Measurements from ENCODE around the gene NME9. TPM values are rescaled to one million over a fixed set of nuclear protein-coding genes. Genes with fewer than 3 reads are reported as not detected.
A peak's percentile ranks its signal among the peaks of the same experiment; 100 is the strongest.

NME9 gene
- polyA plus RNA-seq, 1 donor: 1.4 TPM

DNA sequence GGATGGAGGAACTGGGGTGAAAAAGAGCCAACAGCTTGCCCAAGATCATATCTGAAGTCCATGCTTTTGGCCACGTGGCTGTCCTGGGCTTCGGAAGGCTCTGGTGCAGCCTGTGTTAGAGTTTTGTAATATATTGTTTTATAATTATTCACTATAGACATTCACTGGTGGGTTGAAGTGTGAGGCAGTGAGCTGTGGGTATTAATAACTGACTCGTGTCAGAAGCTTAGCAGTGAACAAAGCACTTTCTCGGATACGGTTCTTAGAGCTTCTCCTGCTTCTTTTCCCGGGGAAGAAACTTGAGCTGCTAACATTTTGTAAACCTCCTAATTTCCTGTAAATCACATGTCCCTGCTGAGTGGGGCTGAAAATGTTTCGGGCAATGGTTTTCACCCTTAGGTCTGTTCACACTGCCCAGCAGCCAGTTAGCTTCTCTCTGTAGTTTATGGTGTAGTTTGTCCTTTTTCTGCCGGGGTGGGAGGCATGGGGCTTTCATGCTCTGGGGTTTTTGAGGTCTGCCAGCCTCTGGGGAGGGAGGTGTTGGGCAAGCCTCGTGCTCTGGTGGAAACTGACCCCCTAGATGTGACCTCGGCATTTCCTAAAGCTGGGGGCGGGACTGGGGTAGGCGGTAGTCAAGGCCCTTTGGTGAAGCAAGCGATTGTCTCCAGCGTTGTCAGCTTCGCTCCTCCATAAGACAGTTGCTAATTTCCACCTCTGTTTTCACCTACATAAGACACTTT lies 20.4 kb upstream of the NME9 start:
- Histone ChIP-seq H3K27me3 (ENCODE audit: control insufficient read depth, insufficient read depth, low read length) (peaks cover 41% of the 10 kb centered on the region), H3K4me3 (ENCODE audit: low read length) (no peak overlapping the region), H3K36me3 (ENCODE audit: control insufficient read depth, insufficient read depth, low read length) (no peaks in the 10 kb centered on the region), H3K27ac (ENCODE audit: low read length) (no peak overlapping the region), H3K4me1 (ENCODE audit: control insufficient read depth, insufficient read depth, low read length) (no peaks in the 10 kb centered on the region), H3K9me3 (ENCODE audit: control insufficient read depth, low read depth, low read length) (no peaks in the 10 kb centered on the region)
- no peak for DNase-seq
- no CpG with 5 or more reads among the region's 15 CpGs for WGBS (ENCODE audit: insufficient coverage, low lambda C conversion rate)

DNA sequence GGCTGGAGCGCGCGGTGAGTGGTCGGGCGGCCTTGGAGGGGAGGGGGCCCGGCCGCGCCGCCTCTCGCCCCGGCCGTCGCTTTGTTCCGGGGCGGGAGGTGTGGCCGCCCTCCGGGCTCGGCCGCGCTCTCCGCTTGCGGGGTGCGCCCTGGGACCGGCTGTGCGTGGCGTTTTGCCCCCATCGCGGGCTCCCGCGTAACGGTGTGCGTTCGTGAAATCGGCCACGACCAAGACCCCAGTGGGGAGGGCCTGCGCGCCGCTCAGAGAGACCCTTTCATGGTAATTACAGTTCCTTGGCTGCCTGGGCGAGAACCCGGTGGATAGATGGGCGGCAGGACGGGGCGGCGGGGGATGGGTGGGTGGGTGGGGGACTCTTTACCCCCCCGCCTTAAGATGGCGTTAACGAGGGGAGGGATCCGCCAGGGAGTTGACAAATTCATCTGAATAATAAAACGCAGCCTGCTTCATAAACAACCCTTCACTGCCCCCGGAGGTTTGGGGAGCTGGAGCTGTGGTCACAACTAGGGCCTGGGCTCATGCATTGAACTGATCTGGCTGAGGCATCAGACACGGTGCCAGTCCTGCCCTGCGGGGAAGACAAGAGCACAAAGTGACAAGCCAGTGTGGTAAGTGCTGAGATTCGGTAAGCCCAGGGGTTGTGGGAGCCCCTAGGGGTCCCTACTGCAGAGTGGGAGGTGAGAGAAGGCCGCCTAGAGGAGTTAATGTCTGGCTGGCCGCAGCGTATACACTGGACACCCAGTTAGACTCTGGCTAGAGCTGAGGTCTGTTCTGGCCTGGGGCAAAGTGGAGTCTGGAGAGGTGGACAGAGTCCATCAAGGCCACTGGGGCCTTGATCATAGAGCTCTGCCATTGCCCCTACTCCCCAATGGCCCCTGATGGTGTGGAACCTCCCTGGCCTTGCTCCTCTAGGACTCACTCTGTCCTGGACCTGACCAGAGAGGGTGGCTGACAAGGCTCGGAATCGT lies 19.4 kb upstream of the NME9 start:
- Histone ChIP-seq H3K36me3 (ENCODE audit: control insufficient read depth, insufficient read depth, low read length) (no peaks in the 10 kb centered on the region), H3K27ac (ENCODE audit: low read length) (no peak overlapping the region), H3K9me3 (ENCODE audit: control insufficient read depth, low read depth, low read length) (no peaks in the 10 kb centered on the region), H3K4me3 (ENCODE audit: low read length) (peak overlapping the region; percentile 42), H3K4me1 (ENCODE audit: control insufficient read depth, insufficient read depth, low read length) (no peaks in the 10 kb centered on the region), H3K27me3 (ENCODE audit: control insufficient read depth, insufficient read depth, low read length) (peaks cover 41% of the 10 kb centered on the region)
- no CpG with 5 or more reads among the region's 58 CpGs for WGBS (ENCODE audit: insufficient coverage, low lambda C conversion rate)
- peak in 1 of 2 donors; percentile 20 for DNase-seq

DNA sequence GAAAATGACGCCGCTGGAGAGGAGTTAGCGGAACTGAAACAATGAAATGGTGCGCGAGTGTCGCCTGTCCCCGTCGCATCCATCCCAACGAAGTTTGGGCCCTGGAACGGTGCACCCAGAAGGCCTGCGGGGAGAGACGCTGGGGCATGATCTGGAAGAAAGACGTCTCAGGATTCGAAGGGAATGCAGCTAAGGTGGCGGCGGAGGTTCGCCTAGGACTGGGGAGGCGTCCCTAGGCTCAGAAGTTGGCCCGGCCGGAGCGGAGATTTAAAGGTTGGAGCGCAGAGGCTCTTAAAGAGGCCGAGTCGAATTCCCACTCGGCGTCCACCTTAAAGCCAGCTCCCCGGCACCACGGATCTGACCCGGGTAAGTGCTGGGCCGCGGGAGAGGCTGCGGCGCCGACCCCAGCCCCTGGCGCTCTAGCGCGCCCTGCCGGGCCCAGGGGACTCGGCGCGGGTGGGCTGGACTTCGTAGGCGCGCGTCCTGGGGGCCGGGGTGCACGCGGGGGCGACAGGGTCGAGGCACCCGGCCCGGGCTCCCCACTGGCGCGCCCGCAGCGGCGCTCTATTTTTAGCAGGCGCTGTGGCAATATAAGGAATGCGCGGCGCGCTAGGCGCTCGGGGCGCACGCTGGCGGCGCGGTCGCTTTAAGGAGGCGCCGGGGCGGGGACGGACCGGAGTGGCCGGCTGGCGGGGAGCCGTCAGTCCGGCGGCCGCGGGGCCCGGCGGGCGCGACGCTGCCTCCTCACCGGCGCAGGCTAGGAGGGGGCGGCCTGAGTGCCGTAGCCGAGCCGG lies 18.5 kb upstream of the NME9 start, which contains the start of gene MRAS:
TSS of gene MRAS (plus strand) at position 620 of the 794 bp plus-strand sequence. CDS start 24,305 bp downstream, outside the sequence.
- DNase-seq: peak; percentile 26 to 61
- H3K27me3 ChIP-seq (ENCODE audit: control insufficient read depth, insufficient read depth, low read length): peaks cover 41% of the 10 kb centered on the region
- no peaks in the 10 kb centered on the region for H3K4me1 ChIP-seq (ENCODE audit: control insufficient read depth, insufficient read depth, low read length)
- peak within 1 kb of the TSS; percentile 44 for H3K4me3 ChIP-seq (ENCODE audit: low read length)
- H3K27ac ChIP-seq (ENCODE audit: low read length): peak within 1 kb of the TSS; percentile 28
- H3K9me3 ChIP-seq (ENCODE audit: control insufficient read depth, low read depth, low read length): no peaks in the 10 kb centered on the region
- H3K36me3 ChIP-seq (ENCODE audit: control insufficient read depth, insufficient read depth, low read length): no peaks in the 10 kb centered on the region
- WGBS (ENCODE audit: insufficient coverage, low lambda C conversion rate): no CpG with 5 or more reads among the region's 93 CpGs

DNA sequence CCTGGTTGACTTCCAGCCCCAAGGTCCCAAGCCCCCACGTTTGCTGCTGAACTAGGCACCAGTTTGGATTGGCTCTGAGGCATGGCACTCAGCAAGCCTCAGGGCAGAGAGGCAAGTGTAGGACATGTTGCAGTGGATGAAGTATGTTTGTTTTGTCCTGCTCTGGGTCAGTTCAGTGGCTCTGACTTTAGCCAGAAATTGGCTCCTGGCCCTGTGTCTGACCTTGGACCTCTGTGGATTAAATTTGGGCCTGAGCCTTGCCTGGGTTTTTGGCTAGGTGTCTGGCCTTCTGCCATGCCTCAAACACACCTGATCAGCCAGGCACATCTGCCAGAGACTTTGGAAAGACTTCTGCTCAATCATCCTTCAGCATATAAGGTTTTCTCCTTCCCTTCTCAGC lies 15.1 kb upstream of the NME9 start:
- Histone ChIP-seq H3K36me3 (ENCODE audit: control insufficient read depth, insufficient read depth, low read length) (no peaks in the 10 kb centered on the region), H3K27ac (ENCODE audit: low read length) (no peak overlapping the region), H3K9me3 (ENCODE audit: control insufficient read depth, low read depth, low read length) (no peaks in the 10 kb centered on the region), H3K4me3 (ENCODE audit: low read length) (no peak overlapping the region), H3K27me3 (ENCODE audit: control insufficient read depth, insufficient read depth, low read length) (peaks cover 30% of the 10 kb centered on the region), H3K4me1 (ENCODE audit: control insufficient read depth, insufficient read depth, low read length) (no peaks in the 10 kb centered on the region)
- no peak for DNase-seq
- no CpG with 5 or more reads among the region's 1 CpG for WGBS (ENCODE audit: insufficient coverage, low lambda C conversion rate)

DNA sequence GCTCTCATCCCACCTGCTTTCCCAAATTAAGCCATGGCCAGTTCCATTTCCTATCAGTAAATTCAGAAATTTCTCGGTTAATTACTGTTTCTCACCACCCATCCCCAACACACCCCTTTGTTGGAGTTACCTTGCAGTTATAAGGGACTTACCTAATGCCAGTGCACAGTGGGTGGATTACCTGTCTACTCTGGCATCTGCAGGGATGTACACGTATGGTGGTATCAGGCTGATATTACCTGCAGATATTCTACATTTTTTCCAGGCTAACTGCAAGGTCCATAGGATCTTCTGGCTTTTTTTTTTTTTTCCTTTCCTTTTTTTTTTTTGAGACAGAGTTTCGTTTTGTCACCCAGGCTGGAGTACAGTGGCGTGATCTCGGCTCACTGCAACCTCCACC lies 10.9 kb upstream of the NME9 start:
- no peak for DNase-seq
- no peak overlapping the region for H3K27ac ChIP-seq (ENCODE audit: low read length)
- no peaks in the 10 kb centered on the region for H3K36me3 ChIP-seq (ENCODE audit: control insufficient read depth, insufficient read depth, low read length)
- 100% methylated on average over 1 of the region's 5 CpGs for WGBS (ENCODE audit: insufficient coverage, low lambda C conversion rate)
- H3K9me3 ChIP-seq (ENCODE audit: control insufficient read depth, low read depth, low read length): no peaks in the 10 kb centered on the region
- no peak overlapping the region for H3K4me3 ChIP-seq (ENCODE audit: low read length)
- no peaks in the 10 kb centered on the region for H3K4me1 ChIP-seq (ENCODE audit: control insufficient read depth, insufficient read depth, low read length)
- peaks cover 3% of the 10 kb centered on the region for H3K27me3 ChIP-seq (ENCODE audit: control insufficient read depth, insufficient read depth, low read length)

DNA sequence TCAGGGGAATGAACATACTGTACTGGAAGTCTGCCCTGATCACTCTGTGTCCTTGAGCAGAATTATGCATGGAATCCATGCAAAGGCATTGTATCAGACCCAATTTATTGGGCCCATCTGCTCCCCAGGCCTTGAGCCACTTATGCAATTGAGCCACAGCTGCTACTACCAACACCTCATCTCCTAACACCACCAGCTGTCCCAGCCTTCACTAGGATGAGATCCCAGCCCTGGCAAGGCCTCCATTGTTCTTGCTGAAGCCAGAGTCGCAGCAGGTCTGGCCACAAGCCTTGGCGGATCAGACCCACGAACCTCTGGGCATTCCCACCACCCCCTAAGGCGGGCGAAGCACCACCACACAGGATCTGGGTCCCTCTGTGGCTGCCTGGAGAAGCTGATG lies 9.2 kb upstream of the NME9 start:
- Histone ChIP-seq H3K27me3 (ENCODE audit: control insufficient read depth, insufficient read depth, low read length) (no peaks in the 10 kb centered on the region), H3K4me1 (ENCODE audit: control insufficient read depth, insufficient read depth, low read length) (no peaks in the 10 kb centered on the region), H3K36me3 (ENCODE audit: control insufficient read depth, insufficient read depth, low read length) (no peaks in the 10 kb centered on the region), H3K9me3 (ENCODE audit: control insufficient read depth, low read depth, low read length) (no peaks in the 10 kb centered on the region), H3K4me3 (ENCODE audit: low read length) (no peak overlapping the region), H3K27ac (ENCODE audit: low read length) (no peak overlapping the region)
- DNase-seq: no peak
- WGBS (ENCODE audit: insufficient coverage, low lambda C conversion rate): no CpG with 5 or more reads among the region's 5 CpGs

DNA sequence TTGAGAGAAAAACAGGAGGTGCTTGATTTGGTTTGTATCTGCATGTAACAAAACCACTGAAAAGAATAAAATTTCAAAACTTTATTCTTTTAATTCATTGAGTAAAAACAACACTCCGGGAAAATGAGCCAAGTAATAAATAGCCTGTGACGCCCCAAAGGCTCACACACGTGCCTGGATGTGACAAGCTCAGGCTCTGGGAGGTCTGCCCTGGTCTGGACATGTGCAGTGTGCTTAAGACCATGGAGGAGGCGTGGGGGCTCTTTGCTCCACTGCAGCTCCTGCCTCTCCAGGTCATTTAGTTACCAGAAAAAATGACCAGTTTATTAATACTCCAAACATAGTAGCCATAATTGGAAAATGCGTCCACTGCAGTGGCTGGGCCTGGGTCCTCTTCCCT lies 8.6 kb upstream of the NME9 start:
- WGBS (ENCODE audit: insufficient coverage, low lambda C conversion rate): no CpG with 5 or more reads among the region's 5 CpGs
- no peaks in the 10 kb centered on the region for H3K4me1 ChIP-seq (ENCODE audit: control insufficient read depth, insufficient read depth, low read length)
- no peaks in the 10 kb centered on the region for H3K9me3 ChIP-seq (ENCODE audit: control insufficient read depth, low read depth, low read length)

DNA sequence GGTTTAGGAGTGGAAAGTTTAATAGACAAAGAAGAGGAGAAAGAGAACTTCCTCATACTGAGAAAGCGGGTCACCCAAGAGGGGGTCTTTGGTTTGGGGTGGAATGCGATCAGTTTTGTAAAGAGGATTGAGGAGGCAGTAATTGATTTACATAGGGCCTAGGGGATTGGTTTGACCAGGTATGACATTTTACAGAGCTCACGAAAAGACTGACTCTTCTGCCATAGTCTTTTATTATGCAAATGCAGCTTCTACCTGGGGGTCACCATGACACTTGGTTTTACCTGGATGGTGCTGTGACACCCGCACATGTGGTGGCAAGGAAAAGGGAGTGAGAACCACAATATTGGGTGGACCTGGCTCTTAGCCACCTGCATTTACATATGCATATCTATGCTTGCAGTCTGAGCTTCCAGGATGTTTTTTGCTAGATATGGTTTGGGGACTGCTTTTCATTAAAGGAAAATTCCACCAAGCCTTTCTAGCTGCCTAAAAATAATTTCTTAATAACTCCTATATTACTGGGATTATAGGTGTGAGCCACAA lies 6.9 kb upstream of the NME9 start:
- Histone ChIP-seq H3K27ac (ENCODE audit: low read length) (no peak overlapping the region), H3K4me3 (ENCODE audit: low read length) (no peak overlapping the region), H3K27me3 (ENCODE audit: control insufficient read depth, insufficient read depth, low read length) (no peaks in the 10 kb centered on the region), H3K9me3 (ENCODE audit: control insufficient read depth, low read depth, low read length) (no peaks in the 10 kb centered on the region), H3K4me1 (ENCODE audit: control insufficient read depth, insufficient read depth, low read length) (no peaks in the 10 kb centered on the region), H3K36me3 (ENCODE audit: control insufficient read depth, insufficient read depth, low read length) (no peaks in the 10 kb centered on the region)
- WGBS (ENCODE audit: insufficient coverage, low lambda C conversion rate): no CpG with 5 or more reads among the region's 4 CpGs
- DNase-seq: no peak

More for the DNA sequence above, 8.6 kb upstream of the NME9 start:
- DNase-seq: no peak
- H3K27me3 ChIP-seq (ENCODE audit: control insufficient read depth, insufficient read depth, low read length): no peaks in the 10 kb centered on the region
- no peak overlapping the region for H3K27ac ChIP-seq (ENCODE audit: low read length)
- H3K4me3 ChIP-seq (ENCODE audit: low read length): no peak overlapping the region
- no peaks in the 10 kb centered on the region for H3K36me3 ChIP-seq (ENCODE audit: control insufficient read depth, insufficient read depth, low read length)

DNA sequence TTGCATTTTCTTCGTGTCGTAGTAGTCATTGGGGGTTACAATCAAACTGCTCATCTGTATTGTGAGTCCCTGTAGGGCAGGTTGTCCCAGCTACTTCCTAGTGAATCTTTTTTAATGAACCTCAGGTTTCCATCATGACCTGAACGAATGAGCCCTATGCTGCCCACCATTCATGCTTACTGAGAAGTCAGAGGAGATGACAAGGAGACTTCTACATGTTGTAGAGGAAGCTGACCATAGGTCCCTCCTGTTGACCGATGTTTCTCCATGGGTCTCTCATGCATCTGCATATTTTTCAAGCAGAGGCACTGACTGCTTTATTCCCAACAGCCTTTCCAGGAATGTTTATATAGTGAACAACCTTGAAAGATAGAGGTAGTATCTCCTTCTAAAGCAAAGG lies 5.0 kb upstream of the NME9 start:
- H3K4me1 ChIP-seq (ENCODE audit: control insufficient read depth, insufficient read depth, low read length): peaks cover 4% of the 10 kb centered on the region
- no CpG with 5 or more reads among the region's 4 CpGs for WGBS (ENCODE audit: insufficient coverage, low lambda C conversion rate)

More for the DNA sequence above, 5.0 kb upstream of the NME9 start:
- DNase-seq: no peak
- Histone ChIP-seq H3K4me3 (ENCODE audit: low read length) (no peak overlapping the region), H3K27ac (ENCODE audit: low read length) (no peak overlapping the region), H3K9me3 (ENCODE audit: control insufficient read depth, low read depth, low read length) (no peaks in the 10 kb centered on the region), H3K27me3 (ENCODE audit: control insufficient read depth, insufficient read depth, low read length) (peaks cover 4% of the 10 kb centered on the region), H3K36me3 (ENCODE audit: control insufficient read depth, insufficient read depth, low read length) (no peaks in the 10 kb centered on the region)
